ENCODE measurements around the gene VAV2. TPM values are rescaled to one million over a fixed set of nuclear protein-coding genes. Genes with fewer than 3 reads are reported as not detected.

VAV2 gene
- total and polyA plus RNA-seq, 4 donors, result 4.9 to 26.4 (median 17.0) TPM

DNA sequence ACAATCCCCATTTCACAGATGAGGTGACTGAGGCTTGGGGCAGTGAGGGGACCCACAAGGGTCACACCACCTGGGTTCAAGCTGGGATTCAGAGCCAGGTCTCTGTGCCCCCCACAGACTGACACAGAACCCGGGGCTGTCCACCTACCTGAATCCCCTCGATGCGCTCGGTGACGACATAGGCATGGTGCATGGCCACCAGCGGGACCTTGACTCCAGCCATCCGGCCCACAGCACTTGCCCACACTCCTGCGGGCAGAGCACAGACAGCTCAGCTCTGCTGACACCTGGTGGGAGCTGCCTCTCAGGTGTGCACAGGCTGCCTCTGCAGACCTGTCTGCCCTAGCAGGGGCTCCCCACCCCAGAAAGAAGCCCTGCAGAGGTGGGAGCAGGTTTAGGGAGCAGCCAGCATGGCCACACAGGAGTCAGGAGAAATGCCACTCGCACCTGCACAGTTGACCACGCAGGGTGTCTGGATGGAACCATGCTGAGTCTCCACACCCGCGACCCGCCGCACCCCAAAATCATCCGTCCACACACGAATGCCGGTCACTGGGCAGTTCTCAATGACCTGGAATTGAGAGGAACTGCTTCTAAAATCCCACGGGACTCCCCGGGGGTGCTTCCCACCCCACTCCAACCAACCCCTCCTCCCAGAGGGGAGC is 262.4 kb downstream of the VAV2 start:
- Histone ChIP-seq H3K27ac (ENCODE audit: low read depth in 1 of 2, low read length in 2 of 2) (no peak overlapping the region), H3K36me3 (ENCODE audit: control insufficient read depth in 4 of 4, insufficient read depth in 3 of 4, low read depth in 1 of 4, low read length in 3 of 4) (peaks cover 1 to 33% (median 19%) of the 10 kb centered on the region in 4 donors), H3K4me1 (ENCODE audit: control insufficient read depth in 4 of 4, insufficient read depth in 4 of 4, low read length in 3 of 4) (peaks cover 0 to 22% (median 1%) of the 10 kb centered on the region in 4 donors), H3K27me3 (ENCODE audit: control insufficient read depth in 4 of 4, insufficient read depth in 4 of 4, low read length in 3 of 4) (no peaks in the 10 kb centered on the region), H3K4me3 (ENCODE audit: low read depth in 1 of 3, low read length in 3 of 3) (no peak overlapping the region), H3K9ac (ENCODE audit: low read depth in 1 of 2, low read length in 2 of 2) (no peak overlapping the region), H3K9me3 (ENCODE audit: control insufficient read depth in 4 of 4, low read length in 3 of 4) (no peaks in the 10 kb centered on the region)
- TF ChIP-seq GABPA (IDR thresholded peaks at IDR 0.05 in 1 of 2, conservative IDR thresholded peaks at IDR 0.05 in 1 of 2), result no peak
- TF ChIP-seq, protein P1, sequence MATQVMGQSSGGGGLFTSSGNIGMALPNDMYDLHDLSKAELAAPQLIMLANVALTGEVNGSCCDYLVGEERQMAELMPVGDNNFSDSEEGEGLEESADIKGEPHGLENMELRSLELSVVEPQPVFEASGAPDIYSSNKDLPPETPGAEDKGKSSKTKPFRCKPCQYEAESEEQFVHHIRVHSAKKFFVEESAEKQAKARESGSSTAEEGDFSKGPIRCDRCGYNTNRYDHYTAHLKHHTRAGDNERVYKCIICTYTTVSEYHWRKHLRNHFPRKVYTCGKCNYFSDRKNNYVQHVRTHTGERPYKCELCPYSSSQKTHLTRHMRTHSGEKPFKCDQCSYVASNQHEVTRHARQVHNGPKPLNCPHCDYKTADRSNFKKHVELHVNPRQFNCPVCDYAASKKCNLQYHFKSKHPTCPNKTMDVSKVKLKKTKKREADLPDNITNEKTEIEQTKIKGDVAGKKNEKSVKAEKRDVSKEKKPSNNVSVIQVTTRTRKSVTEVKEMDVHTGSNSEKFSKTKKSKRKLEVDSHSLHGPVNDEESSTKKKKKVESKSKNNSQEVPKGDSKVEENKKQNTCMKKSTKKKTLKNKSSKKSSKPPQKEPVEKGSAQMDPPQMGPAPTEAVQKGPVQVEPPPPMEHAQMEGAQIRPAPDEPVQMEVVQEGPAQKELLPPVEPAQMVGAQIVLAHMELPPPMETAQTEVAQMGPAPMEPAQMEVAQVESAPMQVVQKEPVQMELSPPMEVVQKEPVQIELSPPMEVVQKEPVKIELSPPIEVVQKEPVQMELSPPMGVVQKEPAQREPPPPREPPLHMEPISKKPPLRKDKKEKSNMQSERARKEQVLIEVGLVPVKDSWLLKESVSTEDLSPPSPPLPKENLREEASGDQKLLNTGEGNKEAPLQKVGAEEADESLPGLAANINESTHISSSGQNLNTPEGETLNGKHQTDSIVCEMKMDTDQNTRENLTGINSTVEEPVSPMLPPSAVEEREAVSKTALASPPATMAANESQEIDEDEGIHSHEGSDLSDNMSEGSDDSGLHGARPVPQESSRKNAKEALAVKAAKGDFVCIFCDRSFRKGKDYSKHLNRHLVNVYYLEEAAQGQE (IDR thresholded peaks at IDR 0.05), result no peak
- no peak for TF ChIP-seq HNF4A (conservative IDR thresholded peaks at IDR 0.05)
- TF ChIP-seq FOXA1 (IDR thresholded peaks at IDR 0.05), result no peak
- peak; percentile 27 for DNase-seq (ENCODE audit: low spot score)
- 91% methylated on average over 19 of the region's 19 CpGs for WGBS

DNA sequence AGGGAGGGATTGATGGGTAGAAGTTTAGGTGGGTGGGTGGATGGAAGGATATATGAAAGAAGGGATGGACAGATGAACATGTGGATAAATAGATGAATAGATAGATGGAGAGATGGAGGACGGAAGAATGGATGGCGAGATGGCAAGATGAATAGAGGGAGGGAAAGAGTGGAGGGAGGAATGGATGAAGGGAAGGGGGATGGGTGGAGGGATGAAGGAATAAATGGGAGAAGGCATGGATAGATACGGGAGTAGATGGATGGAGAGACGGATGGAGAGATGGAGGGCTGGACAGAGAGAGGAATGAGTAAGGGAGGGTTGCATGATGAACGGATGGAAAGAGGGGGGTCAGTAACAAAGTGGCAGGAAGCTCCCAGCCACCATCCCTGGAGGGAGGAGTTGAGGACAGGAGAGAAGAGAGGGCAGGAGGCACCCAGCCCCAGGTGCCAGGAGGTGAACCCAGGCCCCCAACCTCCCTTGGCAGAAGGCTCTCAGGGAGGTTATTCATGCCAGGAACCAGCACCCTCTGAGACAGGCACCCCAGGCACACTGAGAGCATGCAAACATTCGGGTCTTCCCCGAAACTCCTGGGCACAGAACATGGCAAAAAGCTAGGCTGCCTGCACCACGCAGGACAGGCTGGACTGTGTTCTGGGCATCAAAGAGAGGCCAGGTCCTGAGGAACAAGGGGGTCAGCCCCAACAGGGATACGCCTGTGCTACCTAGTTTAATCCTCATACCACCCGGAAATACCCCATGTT is 263.1 kb downstream of the VAV2 start:
- peaks cover 0 to 18% (median 0%) of the 10 kb centered on the region in 4 donors for H3K4me1 ChIP-seq (ENCODE audit: control insufficient read depth in 4 of 4, insufficient read depth in 4 of 4, low read length in 3 of 4)
- peak; percentile 25 for DNase-seq (ENCODE audit: low spot score)
- H3K36me3 ChIP-seq (ENCODE audit: control insufficient read depth in 4 of 4, insufficient read depth in 3 of 4, low read depth in 1 of 4, low read length in 3 of 4), result peaks cover 1 to 40% (median 18%) of the 10 kb centered on the region in 4 donors
- H3K9me3 ChIP-seq (ENCODE audit: control insufficient read depth in 4 of 4, low read length in 3 of 4), result no peaks in the 10 kb centered on the region
- H3K27me3 ChIP-seq (ENCODE audit: control insufficient read depth in 4 of 4, insufficient read depth in 4 of 4, low read length in 3 of 4), result no peaks in the 10 kb centered on the region
- TF ChIP-seq TAF1 (conservative IDR thresholded peaks at IDR 0.05), result no peak
- TF ChIP-seq FOXA1 (IDR thresholded peaks at IDR 0.05), result no peak
- TF ChIP-seq EGR1 (IDR thresholded peaks at IDR 0.05; ENCODE audit: low read depth in 2 of 2), result no peak
- TF ChIP-seq HNF4A (conservative IDR thresholded peaks at IDR 0.05), result no peak
- no peak for TF ChIP-seq SP1 (IDR thresholded peaks at IDR 0.05)
- TF ChIP-seq JUND (IDR thresholded peaks at IDR 0.05), result no peak
- no peak overlapping the region for H3K9ac ChIP-seq (ENCODE audit: low read depth in 1 of 2, low read length in 2 of 2)
- no peak overlapping the region for H3K27ac ChIP-seq (ENCODE audit: low read depth in 1 of 2, low read length in 2 of 2)
- H3K4me3 ChIP-seq (ENCODE audit: low read depth in 1 of 3, low read length in 3 of 3), result no peak overlapping the region
- 77% methylated on average over 10 of the region's 10 CpGs for WGBS

DNA sequence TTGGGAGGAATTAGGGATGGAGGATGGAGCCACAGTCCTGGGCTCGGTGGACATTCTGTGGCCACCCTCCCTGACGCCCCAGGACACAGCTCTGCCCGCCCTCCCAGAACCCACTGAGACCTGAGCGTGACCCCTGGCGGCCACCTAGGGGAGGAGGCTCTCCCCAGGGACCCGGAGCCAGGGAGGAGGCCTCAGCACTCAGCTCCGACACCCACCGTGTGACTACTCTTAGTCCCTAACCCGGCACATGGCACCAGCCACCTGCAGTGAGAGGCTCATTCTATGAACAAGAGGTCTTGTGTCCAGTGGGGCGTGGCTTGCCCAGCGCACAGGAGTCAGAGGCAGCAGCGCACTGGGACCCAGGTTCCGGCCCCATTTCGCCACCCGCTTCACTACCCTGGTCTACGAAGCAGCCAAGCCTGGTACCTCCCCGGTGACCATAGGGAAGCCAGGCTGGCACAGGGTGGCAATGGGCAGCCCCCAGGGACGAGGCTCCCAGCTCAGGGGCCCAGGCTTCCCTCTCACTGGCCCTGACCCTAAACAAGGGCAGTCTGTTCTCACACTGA is 264.2 kb downstream of the VAV2 start:
- H3K4me1 ChIP-seq (ENCODE audit: control insufficient read depth in 4 of 4, insufficient read depth in 4 of 4, low read length in 3 of 4), result peaks cover 0 to 9% (median 0%) of the 10 kb centered on the region in 4 donors
- peaks cover 1 to 41% (median 16%) of the 10 kb centered on the region in 4 donors for H3K36me3 ChIP-seq (ENCODE audit: control insufficient read depth in 4 of 4, insufficient read depth in 3 of 4, low read depth in 1 of 4, low read length in 3 of 4)
- H3K4me3 ChIP-seq (ENCODE audit: low read depth in 1 of 3, low read length in 3 of 3), result no peak overlapping the region
- WGBS, result 91% methylated on average over 18 of the region's 18 CpGs
- DNase-seq (ENCODE audit: low spot score), result no peak
- no peak overlapping the region for H3K9ac ChIP-seq (ENCODE audit: low read depth in 1 of 2, low read length in 2 of 2)
- no peaks in the 10 kb centered on the region for H3K9me3 ChIP-seq (ENCODE audit: control insufficient read depth in 4 of 4, low read length in 3 of 4)
- H3K27me3 ChIP-seq (ENCODE audit: control insufficient read depth in 4 of 4, insufficient read depth in 4 of 4, low read length in 3 of 4), result no peaks in the 10 kb centered on the region
- no peak overlapping the region for H3K27ac ChIP-seq (ENCODE audit: low read depth in 1 of 2, low read length in 2 of 2)
- no peak for TF ChIP-seq TAF1 (conservative IDR thresholded peaks at IDR 0.05)
- no peak for TF ChIP-seq NR2F2 (IDR thresholded peaks at IDR 0.05)
- TF ChIP-seq HNF4A (conservative IDR thresholded peaks at IDR 0.05), result no peak
- TF ChIP-seq YY1 (IDR thresholded peaks at IDR 0.05), result no peak
- no peak for TF ChIP-seq FOXA2 (IDR thresholded peaks at IDR 0.05)
- TF ChIP-seq, protein P2, sequence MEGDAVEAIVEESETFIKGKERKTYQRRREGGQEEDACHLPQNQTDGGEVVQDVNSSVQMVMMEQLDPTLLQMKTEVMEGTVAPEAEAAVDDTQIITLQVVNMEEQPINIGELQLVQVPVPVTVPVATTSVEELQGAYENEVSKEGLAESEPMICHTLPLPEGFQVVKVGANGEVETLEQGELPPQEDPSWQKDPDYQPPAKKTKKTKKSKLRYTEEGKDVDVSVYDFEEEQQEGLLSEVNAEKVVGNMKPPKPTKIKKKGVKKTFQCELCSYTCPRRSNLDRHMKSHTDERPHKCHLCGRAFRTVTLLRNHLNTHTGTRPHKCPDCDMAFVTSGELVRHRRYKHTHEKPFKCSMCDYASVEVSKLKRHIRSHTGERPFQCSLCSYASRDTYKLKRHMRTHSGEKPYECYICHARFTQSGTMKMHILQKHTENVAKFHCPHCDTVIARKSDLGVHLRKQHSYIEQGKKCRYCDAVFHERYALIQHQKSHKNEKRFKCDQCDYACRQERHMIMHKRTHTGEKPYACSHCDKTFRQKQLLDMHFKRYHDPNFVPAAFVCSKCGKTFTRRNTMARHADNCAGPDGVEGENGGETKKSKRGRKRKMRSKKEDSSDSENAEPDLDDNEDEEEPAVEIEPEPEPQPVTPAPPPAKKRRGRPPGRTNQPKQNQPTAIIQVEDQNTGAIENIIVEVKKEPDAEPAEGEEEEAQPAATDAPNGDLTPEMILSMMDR (IDR thresholded peaks at IDR 0.05; ENCODE audit: low read depth, low read length, missing input control), result no peak
- no peak for TF ChIP-seq JUND (IDR thresholded peaks at IDR 0.05)
- TF ChIP-seq EGR1 (IDR thresholded peaks at IDR 0.05; ENCODE audit: low read depth in 2 of 2), result no peak
- TF ChIP-seq FOXA1 (IDR thresholded peaks at IDR 0.05), result no peak
- TF ChIP-seq, protein P3, sequence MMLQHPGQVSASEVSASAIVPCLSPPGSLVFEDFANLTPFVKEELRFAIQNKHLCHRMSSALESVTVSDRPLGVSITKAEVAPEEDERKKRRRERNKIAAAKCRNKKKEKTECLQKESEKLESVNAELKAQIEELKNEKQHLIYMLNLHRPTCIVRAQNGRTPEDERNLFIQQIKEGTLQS (IDR thresholded peaks at IDR 0.05), result no peak
- no peak for TF ChIP-seq GABPA (IDR thresholded peaks at IDR 0.05 in 1 of 2, conservative IDR thresholded peaks at IDR 0.05 in 1 of 2)
- TF ChIP-seq RAD21 (IDR thresholded peaks at IDR 0.05), result no peak
- TF ChIP-seq RXRA (IDR thresholded peaks at IDR 0.05), result no peak
- TF ChIP-seq, protein P4, sequence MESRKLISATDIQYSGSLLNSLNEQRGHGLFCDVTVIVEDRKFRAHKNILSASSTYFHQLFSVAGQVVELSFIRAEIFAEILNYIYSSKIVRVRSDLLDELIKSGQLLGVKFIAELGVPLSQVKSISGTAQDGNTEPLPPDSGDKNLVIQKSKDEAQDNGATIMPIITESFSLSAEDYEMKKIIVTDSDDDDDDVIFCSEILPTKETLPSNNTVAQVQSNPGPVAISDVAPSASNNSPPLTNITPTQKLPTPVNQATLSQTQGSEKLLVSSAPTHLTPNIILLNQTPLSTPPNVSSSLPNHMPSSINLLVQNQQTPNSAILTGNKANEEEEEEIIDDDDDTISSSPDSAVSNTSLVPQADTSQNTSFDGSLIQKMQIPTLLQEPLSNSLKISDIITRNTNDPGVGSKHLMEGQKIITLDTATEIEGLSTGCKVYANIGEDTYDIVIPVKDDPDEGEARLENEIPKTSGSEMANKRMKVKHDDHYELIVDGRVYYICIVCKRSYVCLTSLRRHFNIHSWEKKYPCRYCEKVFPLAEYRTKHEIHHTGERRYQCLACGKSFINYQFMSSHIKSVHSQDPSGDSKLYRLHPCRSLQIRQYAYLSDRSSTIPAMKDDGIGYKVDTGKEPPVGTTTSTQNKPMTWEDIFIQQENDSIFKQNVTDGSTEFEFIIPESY (IDR thresholded peaks at IDR 0.05), result no peak
- TF ChIP-seq HNF4G (IDR thresholded peaks at IDR 0.05), result no peak
- no peak for TF ChIP-seq SP1 (IDR thresholded peaks at IDR 0.05)
- TF ChIP-seq, protein P5, sequence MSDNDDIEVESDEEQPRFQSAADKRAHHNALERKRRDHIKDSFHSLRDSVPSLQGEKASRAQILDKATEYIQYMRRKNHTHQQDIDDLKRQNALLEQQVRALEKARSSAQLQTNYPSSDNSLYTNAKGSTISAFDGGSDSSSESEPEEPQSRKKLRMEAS (IDR thresholded peaks at IDR 0.05), result no peak
